H9 (cell line): ENCODE measurements around the gene ATPAF1. TPM values are rescaled to one million over a fixed set of nuclear protein-coding genes. Genes with fewer than 3 reads are reported as not detected.

Experiments used
- DNase-seq: peaks from one replicate; pipeline ENCODE4 v3.0.0-alpha.2; 2017
- H2AFZ ChIP-seq: one replicate; pipeline ENCODE4 v1.6.1; 2013; ENCODE audit warnings: mild to moderate bottlenecking, low read length, control low read depth, moderate library complexity
- H2AK5ac ChIP-seq: 2 replicates; pipeline ENCODE4 v1.6.1; 2013; ENCODE audit warnings: low read length, control low read depth, mixed read lengths; ENCODE audit not compliant: insufficient read length
- H2BK120ac ChIP-seq: one replicate; pipeline ENCODE4 v1.6.1; 2013; ENCODE audit warnings: low read depth, mild to moderate bottlenecking, low read length, control low read depth, inconsistent platforms; ENCODE audit not compliant: poor library complexity, severe bottlenecking
- H2BK12ac ChIP-seq: 2 replicates; pipeline ENCODE4 v1.6.1; 2013; ENCODE audit warnings: low read length, control low read depth, mixed read lengths, low read depth; ENCODE audit not compliant: insufficient read length
- H2BK15ac ChIP-seq: 2 replicates; pipeline ENCODE4 v1.6.1; 2013; ENCODE audit warnings: low read depth, low read length, control low read depth
- H2BK20ac ChIP-seq: one replicate; pipeline ENCODE4 v1.6.1; 2013; ENCODE audit warnings: low read depth, mild to moderate bottlenecking, low read length, control low read depth, inconsistent platforms; ENCODE audit not compliant: poor library complexity, severe bottlenecking
- H2BK5ac ChIP-seq: 2 replicates; pipeline ENCODE4 v1.6.1; 2013; ENCODE audit warnings: low read length, control low read depth, mixed read lengths; ENCODE audit not compliant: insufficient read length
- H3K14ac ChIP-seq: 2 replicates; pipeline ENCODE4 v1.6.1; 2013; ENCODE audit warnings: low read length, control low read depth; ENCODE audit not compliant: insufficient read depth
- H3K18ac ChIP-seq: 2 replicates; pipeline ENCODE4 v1.6.1; 2013; ENCODE audit warnings: low read depth, mild to moderate bottlenecking, mixed read lengths, low read length, control low read depth; ENCODE audit not compliant: insufficient read length
- H3K23ac ChIP-seq: 2 replicates; pipeline ENCODE4 v1.6.1; 2013; ENCODE audit warnings: low read length, control low read depth, mixed read lengths, low read depth; ENCODE audit not compliant: insufficient read length
- H3K23me2 ChIP-seq: 2 replicates; pipeline ENCODE4 v1.6.1; 2013; ENCODE audit warnings: low read depth, mild to moderate bottlenecking, mixed read lengths, low read length, control low read depth; ENCODE audit not compliant: insufficient read length, poor library complexity, severe bottlenecking
- H3K27ac ChIP-seq: 2 replicates; pipeline ENCODE4 v1.5.1; 2013; ENCODE audit warnings: low read length, control low read depth, mixed read lengths, low read depth; ENCODE audit not compliant: insufficient read length
- H3K27me3 ChIP-seq: 2 replicates; pipeline ENCODE4 v1.6.1; 2013; ENCODE audit warnings: low read length, control low read depth, inconsistent platforms; ENCODE audit not compliant: insufficient read depth
- H3K4ac ChIP-seq: 2 replicates; pipeline ENCODE4 v1.6.1; 2013; ENCODE audit warnings: low read depth, mild to moderate bottlenecking, control low read depth, inconsistent platforms, low read length, moderate library complexity
- H3K4me1 ChIP-seq: 2 replicates; pipeline ENCODE4 v1.6.1; 2013; ENCODE audit warnings: low read length, control low read depth, inconsistent platforms; ENCODE audit not compliant: insufficient read depth
- H3K4me2 ChIP-seq: 2 replicates; pipeline ENCODE4 v1.6.1; 2013; ENCODE audit warnings: low read length, control low read depth, mixed read lengths; ENCODE audit not compliant: insufficient read length, insufficient read depth
- H3K56ac ChIP-seq: 2 replicates; pipeline ENCODE4 v1.6.1; 2013; ENCODE audit warnings: low read depth, mild to moderate bottlenecking, mixed read lengths, low read length, control low read depth; ENCODE audit not compliant: insufficient read length
- H3K79me1 ChIP-seq: 2 replicates; pipeline ENCODE4 v1.6.1; 2013; ENCODE audit warnings: low read depth, mild to moderate bottlenecking, moderate library complexity, low read length, control low read depth, inconsistent platforms; ENCODE audit not compliant: insufficient read depth, poor library complexity, severe bottlenecking
- H3K79me2 ChIP-seq: 2 replicates; pipeline ENCODE4 v1.6.1; 2013; ENCODE audit warnings: low read length, control low read depth, inconsistent platforms; ENCODE audit not compliant: insufficient read depth
- H3K9ac ChIP-seq: 2 replicates; pipeline ENCODE4 v1.6.1; 2013; ENCODE audit warnings: low read length, control low read depth, mixed read lengths; ENCODE audit not compliant: insufficient read length; ENCODE audit errors: extremely low read depth
- H3K9me3 ChIP-seq: one replicate; pipeline ENCODE4 v1.6.1; 2013; ENCODE audit warnings: low read depth, low read length, inconsistent platforms; ENCODE audit not compliant: control insufficient read depth
- H3T11ph ChIP-seq: one replicate; pipeline ENCODE4 v1.6.1; 2013; ENCODE audit warnings: mild to moderate bottlenecking, low read length, control low read depth, inconsistent platforms
- H4K20me1 ChIP-seq: one replicate; pipeline ENCODE4 v1.6.1; 2013; ENCODE audit not compliant: control insufficient read depth, insufficient read length, insufficient read depth
- H4K5ac ChIP-seq: 2 replicates; pipeline ENCODE4 v1.6.1; 2013; ENCODE audit warnings: low read depth, mild to moderate bottlenecking, mixed read lengths, low read length, control low read depth; ENCODE audit not compliant: insufficient read length
- H4K8ac ChIP-seq: replicated peaks from 2 replicates; pipeline ENCODE4 v1.6.1; 2013; ENCODE audit warnings: low read length, control low read depth, mixed read lengths, low read depth; ENCODE audit not compliant: insufficient read length
- H4K91ac ChIP-seq: 2 replicates; pipeline ENCODE4 v1.6.1; 2013; ENCODE audit warnings: low read depth, mild to moderate bottlenecking, moderate library complexity, mixed read lengths, low read length, control low read depth; ENCODE audit not compliant: insufficient read length
- H3K27ac Mint-ChIP-seq, 3 experiments: 2 replicates in 2 of 3; 3 replicates in 1 of 3; pipeline ENCODE4 v1.8.0; 2020 to 2021; ENCODE audit warnings: mixed read lengths in 3 of 3, mild to moderate bottlenecking in 1 of 3, moderate library complexity in 1 of 3
- H3K27me3 Mint-ChIP-seq: 2 replicates; pipeline ENCODE4 v1.8.0; 2021; ENCODE audit warnings: low read depth, mild to moderate bottlenecking, moderate library complexity, mixed read lengths
- H3K36me3 Mint-ChIP-seq, 3 experiments: 2 replicates in 2 of 3; 3 replicates in 1 of 3; pipeline ENCODE4 v1.8.0; 2020 to 2021; ENCODE audit warnings: low read depth in 3 of 3, mixed read lengths in 3 of 3; ENCODE audit not compliant: insufficient read depth in 1 of 3
- H3K4me1 Mint-ChIP-seq, 2 experiments: 2 replicates each; pipeline ENCODE4 v1.8.0; 2020; ENCODE audit warnings: mixed read lengths in 2 of 2
- H3K4me3 Mint-ChIP-seq, 2 experiments: 2 replicates in 1 of 2; 3 replicates in 1 of 2; pipeline ENCODE4 v1.8.0; 2020 to 2021; ENCODE audit warnings: mild to moderate bottlenecking in 2 of 2, mixed read lengths in 2 of 2, moderate library complexity in 1 of 2
- H3K9me3 Mint-ChIP-seq, 2 experiments: 2 replicates in 1 of 2; 3 replicates in 1 of 2; pipeline ENCODE4 v1.8.0; 2020; ENCODE audit warnings: mild to moderate bottlenecking in 2 of 2, mixed read lengths in 2 of 2, moderate library complexity in 1 of 2
- WGBS: extraction: QIAGEN DNeasy Blood & Tissue Kit; methylation state at CpG from one replicate; pipeline ENCODE4 v1.1.7; 2013; ENCODE audit warnings: missing lambda C conversion rate, low lambda C conversion rate, mixed read lengths; ENCODE audit not compliant: insufficient read length; ENCODE audit errors: extremely low coverage; 5-methylcytosine and 5-hydroxymethylcytosine counted together
- total RNA-seq: library from RNA; stranded (reverse); gene quantifications from 2 replicates; pipeline ENCODE4 v1.2.1, GENCODE V29; 2021
- TF ChIP-seq, protein P1 (sequence below): fragments of 200-600 bp; sonication (generic); conservative IDR thresholded peaks from 3 replicates; pipeline ENCODE4 v1.8.0; 2021; ENCODE audit warnings: antibody characterized with exemption, mild to moderate bottlenecking

The ATPAF1 gene
- total RNA-seq, 1 experiment from 2014 or later: 57.3 TPM

DNA sequence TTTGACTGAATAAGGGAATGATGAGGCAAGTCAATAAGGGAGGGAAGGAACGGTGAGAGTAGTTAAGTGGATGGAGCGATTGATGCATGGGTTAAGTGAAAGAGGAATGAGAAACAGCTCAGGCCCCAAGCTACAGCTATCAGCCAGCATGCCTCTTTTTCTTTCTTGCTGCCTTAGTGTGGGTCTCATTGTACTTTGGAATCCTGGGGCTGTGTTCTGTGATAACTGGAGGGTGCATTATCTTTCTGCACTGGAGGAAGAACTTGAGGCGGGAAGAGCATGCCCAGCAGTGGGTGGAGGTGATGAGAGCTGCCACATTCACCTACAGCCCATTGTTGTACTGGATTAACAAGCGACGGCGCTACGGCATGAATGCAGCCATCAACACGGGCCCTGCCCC lies 4.5 kb upstream of the ATPAF1 start:
- no peaks in the 10 kb centered on the region for H3K79me2 ChIP-seq
- no peak overlapping the region for H2BK12ac ChIP-seq
- Mint-ChIP-seq H3K4me1 (peaks cover 31 to 35% of the 10 kb centered on the region in 2 experiments), H3K4me3 (no peak overlapping the region), H3K36me3 (peaks cover 2 to 22% (median 9%) of the 10 kb centered on the region in 3 experiments; a peak in 3 of 7 replicates), H3K27me3 (no peaks in the 10 kb centered on the region), H3K27ac (peak overlapping the region in 2 of 3 experiments; percentile 46 to 61; a peak in 3 of 7 replicates), H3K9me3 (no peaks in the 10 kb centered on the region)
- H3K27me3 ChIP-seq: no peaks in the 10 kb centered on the region
- H2AFZ ChIP-seq: no peak overlapping the region
- no peak overlapping the region for H2AK5ac ChIP-seq
- H3K9ac ChIP-seq: no peak overlapping the region
- H2BK20ac ChIP-seq: no peak overlapping the region
- H3K27ac ChIP-seq: no peak overlapping the region
- no peak overlapping the region for H3K56ac ChIP-seq
- H4K20me1 ChIP-seq: no peaks in the 10 kb centered on the region
- no peak for DNase-seq
- no peak overlapping the region for H2BK5ac ChIP-seq
- H4K5ac ChIP-seq: no peak overlapping the region
- WGBS: no CpG with 5 or more reads among the region's 8 CpGs
- no peak overlapping the region for H2BK120ac ChIP-seq
- no peak overlapping the region for H3K14ac ChIP-seq
- H3K4me2 ChIP-seq: no peak overlapping the region
- no peak overlapping the region for H3K4ac ChIP-seq
- H3K79me1 ChIP-seq: no peaks in the 10 kb centered on the region
- H3K4me1 ChIP-seq: peaks cover 4% of the 10 kb centered on the region; the same call in 1 of the 2 replicates
- H2BK15ac ChIP-seq: no peak overlapping the region
- no peak overlapping the region for H4K8ac ChIP-seq
- no peak overlapping the region for H3K23ac ChIP-seq
- TF ChIP-seq, protein P1, sequence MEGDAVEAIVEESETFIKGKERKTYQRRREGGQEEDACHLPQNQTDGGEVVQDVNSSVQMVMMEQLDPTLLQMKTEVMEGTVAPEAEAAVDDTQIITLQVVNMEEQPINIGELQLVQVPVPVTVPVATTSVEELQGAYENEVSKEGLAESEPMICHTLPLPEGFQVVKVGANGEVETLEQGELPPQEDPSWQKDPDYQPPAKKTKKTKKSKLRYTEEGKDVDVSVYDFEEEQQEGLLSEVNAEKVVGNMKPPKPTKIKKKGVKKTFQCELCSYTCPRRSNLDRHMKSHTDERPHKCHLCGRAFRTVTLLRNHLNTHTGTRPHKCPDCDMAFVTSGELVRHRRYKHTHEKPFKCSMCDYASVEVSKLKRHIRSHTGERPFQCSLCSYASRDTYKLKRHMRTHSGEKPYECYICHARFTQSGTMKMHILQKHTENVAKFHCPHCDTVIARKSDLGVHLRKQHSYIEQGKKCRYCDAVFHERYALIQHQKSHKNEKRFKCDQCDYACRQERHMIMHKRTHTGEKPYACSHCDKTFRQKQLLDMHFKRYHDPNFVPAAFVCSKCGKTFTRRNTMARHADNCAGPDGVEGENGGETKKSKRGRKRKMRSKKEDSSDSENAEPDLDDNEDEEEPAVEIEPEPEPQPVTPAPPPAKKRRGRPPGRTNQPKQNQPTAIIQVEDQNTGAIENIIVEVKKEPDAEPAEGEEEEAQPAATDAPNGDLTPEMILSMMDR: no peak
- peaks cover 5% of the 10 kb centered on the region for H3K23me2 ChIP-seq
- H3K9me3 ChIP-seq: no peaks in the 10 kb centered on the region
- no peak overlapping the region for H3T11ph ChIP-seq
- no peak overlapping the region for H3K18ac ChIP-seq
- H4K91ac ChIP-seq: no peak overlapping the region
